GM18909 (cell line): ENCODE measurements around the gene KCNH6.

ENCODE experiments used
- ATAC-seq: cut with Tn5 transposase; IDR thresholded peaks from one replicate; pipeline ENCODE4 v1.9.1; 2021; ENCODE audit warnings: mild to moderate bottlenecking; ENCODE audit not compliant: unreplicated experiment, poor library complexity

The KCNH6 gene

DNA sequence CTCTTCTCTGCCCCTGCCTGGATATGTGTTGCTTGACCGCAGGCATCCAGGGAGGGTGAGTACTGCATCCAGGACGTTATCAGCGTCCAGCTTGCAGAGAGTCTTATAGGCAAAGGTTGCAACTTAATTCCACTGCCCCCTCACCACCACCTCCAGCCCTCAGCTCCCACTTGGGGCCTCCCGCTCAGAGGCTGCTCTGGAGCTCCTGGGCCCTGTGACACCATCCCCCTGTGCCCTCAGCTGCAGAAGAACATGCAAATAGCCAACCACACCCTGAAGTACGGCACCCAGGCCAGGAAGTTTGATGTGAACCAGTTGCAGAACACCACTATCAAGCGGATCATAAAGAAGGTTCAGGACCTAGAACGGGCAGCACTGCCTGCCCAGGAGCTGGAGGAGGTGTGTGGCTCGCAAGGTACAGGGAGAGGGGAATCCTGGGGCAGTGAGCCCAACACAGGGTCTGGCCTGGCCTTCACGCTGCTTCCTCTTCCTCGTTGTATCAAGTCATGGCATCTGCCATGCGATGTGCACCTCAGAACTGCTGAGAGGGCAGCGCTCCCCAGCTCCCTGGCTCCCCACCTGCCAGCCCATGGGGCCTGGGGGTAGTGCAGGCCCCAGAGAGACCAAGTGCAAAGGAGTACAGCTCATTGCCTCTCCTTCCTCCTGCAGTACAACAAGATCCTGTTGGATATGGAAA, 36.7 kb upstream of the KCNH6 start:
- no peak for ATAC-seq

DNA sequence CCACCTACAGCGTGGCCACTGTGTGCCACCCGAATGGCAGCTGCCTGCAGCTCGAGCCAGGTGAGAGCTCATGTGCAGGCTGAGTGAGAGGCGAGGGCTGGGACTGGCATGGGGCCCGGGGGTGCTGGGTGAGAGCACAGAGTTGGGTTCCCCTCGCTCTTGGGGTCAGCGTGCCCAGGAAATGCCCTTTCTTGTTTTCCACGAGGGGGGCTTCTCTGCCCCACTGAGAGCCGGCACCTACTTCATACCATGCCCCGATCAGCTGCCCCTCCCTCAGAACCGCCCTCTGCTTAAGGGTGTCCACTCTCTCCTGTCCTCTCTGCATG, 36.2 kb upstream of the KCNH6 start:
- no peak for ATAC-seq

DNA sequence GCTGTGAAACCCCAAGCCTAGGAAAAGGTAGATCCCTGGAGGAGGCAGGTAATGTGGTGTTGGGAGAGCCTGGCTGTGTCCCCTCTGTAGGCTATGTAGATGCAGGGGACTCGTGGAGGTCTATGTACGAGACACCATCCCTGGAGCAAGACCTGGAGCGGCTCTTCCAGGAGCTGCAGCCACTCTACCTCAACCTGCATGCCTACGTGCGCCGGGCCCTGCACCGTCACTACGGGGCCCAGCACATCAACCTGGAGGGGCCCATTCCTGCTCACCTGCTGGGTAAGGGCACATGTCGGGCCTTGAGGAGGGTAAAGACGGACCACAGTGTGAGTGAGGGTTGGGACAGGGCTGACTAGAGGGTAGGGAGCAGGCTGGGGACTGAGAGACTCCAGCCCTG, 34.3 kb upstream of the KCNH6 start:
- ATAC-seq = no peak

DNA sequence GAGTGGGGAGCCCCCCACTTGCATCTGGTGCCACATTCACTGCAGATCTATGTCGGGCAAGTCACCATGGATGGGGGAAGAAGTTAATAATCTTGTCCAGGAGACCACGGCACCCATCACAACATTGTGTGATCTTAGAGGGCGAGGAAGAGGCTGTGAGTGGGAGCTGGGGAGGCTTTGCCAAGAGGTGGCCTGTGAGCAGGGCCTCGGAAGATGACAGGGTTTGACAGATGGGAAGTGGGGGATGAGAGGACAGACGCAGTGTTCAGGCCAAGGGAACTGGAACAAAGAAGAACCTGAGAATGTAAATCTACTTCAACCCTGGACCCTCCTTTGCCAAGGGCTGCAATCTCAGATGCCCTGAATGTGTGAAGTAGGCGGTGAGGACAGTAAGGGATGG, 33.9 kb upstream of the KCNH6 start:
- no peak for ATAC-seq

DNA sequence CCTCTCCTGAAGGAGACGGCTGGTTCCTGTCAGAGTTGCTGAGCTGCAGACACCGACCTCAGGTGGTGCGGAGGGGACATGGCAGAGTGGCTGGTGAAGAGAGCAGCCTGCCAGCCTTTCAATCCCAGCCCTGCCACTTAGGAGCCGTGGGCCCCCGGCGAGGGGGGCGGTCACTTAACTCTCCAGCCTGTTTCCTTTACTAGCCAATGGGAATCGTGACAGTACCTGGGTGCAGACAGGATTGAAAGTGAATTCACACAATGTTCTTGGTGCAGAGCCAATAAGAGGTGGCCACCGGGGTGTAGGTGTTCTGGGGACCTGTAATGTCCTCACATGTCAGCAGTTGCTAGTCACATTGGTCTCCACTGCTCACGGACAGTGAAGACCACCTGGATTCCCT, 32.8 kb upstream of the KCNH6 start:
- ATAC-seq = no peak

DNA sequence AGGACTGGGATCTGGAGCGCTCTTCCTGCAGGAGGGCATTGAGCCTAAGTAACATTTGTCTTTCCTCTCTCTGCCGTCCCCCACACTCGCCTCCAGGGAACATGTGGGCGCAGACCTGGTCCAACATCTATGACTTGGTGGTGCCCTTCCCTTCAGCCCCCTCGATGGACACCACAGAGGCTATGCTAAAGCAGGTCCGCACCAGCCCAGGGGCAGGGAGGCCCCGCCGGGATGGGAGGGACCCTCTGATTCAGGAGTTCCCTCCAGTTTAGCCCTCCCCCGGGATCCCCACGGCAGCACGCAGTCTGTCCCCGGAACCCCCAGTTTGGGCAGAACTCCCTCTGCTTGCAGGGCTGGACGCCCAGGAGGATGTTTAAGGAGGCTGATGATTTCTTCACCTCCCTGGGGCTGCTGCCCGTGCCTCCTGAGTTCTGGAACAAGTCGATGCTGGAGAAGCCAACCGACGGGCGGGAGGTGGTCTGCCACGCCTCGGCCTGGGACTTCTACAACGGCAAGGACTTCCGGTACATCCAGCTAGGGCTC, 32.2 kb upstream of the KCNH6 start:
- no peak for ATAC-seq

DNA sequence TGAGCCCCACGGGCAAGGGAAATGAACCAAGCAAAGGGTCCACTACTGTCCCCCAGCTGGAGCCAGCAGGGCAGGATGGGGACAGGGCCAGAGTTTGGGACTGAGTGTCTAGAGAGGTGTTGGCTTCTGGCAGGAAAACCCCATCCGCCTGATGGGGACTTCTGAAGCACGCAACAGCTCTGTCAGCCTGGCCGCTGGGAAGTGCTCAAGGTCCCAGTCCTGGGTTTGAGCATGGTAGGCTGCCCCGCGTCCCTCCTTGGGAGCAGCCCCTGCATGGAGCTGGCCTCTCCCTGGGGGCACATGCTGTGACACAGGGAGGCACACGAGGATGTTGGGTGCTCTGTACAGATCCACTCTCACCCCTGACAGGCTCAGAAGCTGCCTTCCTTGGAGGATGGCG, 31.7 kb upstream of the KCNH6 start:
- ATAC-seq = no peak

DNA sequence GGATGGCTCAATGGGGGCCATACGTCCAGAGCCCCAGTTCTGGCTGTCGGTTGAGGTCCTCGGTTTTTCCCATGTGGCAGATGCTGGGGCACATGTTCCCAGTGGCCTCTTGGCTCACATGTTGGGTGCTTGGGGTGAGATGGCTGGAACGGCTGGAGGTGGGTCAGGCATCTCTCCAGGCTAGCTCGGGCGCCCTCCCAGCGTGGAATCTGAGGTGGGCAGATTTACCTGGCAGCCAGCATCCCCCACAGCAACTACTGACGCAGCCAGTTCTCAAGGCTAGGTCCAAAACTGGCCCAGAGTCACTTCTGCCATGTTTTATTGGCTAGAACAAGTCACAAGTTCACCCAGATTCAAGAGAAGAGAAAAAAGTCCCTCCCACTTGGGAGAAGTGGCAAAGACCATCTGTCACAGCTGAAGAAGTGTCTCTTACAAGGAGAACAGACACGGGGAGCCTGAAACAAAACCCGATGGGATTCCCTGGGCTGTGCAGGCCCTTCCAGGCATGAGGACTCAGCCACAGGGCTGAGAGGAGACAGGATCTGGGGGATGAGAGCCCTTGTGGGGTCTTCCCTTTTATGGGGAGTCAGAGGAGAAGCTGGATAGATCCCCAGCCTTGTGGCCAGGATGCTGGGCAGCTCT, 31.1 kb upstream of the KCNH6 start:
- no peak for ATAC-seq

DNA sequence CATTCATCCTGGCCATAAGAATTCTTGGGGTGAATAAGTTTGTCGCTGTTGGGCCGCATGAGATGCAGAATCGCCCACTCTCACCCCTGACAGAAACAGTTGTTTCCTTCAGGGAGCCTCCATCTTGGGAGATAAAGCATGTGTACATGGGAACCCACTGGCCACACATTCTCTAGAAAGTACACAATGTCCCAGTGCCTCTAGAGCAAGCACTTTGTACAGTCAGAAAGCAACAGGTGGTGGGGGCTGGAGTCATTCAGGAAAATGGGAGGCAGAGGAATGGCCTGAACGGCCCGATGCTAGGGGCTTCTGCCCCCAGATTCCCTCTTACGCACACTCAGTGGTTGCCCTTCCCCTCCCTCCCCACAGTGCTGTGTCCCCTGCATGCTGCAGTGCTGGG, 30.2 kb upstream of the KCNH6 start:
- ATAC-seq = no peak

DNA sequence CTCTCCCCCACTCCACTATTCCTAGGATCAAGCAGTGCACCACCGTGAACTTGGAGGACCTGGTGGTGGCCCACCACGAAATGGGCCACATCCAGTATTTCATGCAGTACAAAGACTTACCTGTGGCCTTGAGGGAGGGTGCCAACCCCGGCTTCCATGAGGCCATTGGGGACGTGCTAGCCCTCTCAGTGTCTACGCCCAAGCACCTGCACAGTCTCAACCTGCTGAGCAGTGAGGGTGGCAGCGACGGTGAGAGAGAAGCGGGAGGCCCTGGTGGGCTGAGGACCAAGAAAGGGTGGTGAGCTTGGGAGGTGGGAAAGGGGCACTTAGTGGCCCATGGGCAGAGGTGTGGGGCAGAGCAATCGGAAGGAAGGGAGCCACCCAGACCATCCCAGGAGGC, 29.7 kb upstream of the KCNH6 start:
- no peak for ATAC-seq

DNA sequence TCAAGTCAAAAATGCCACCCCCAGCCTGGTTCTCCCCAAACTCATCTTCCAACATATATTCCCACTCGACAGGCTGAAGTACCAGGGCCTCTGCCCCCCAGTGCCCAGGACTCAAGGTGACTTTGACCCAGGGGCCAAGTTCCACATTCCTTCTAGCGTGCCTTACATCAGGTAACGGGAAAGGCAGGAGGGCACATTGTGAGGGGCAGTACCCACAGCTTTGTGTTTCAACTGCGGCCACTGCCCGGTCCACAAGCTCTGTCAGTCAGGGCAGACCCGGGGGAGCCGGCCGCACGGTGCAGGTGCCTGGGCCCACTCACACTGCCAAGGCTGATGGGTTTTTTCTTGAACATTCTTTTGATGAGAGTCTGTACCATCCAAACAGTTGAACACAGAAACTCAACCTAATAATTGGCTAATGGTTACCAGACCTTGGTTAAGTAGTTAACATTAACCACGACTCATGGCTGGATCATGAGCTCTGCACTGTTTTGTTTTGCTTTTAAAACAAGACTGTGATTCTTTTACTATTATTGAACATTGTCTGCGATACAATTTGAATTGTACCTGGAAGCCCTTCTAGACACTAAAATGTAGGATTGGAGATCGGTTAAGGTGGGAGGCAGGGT, 28.7 kb upstream of the KCNH6 start:
- no peak for ATAC-seq

DNA sequence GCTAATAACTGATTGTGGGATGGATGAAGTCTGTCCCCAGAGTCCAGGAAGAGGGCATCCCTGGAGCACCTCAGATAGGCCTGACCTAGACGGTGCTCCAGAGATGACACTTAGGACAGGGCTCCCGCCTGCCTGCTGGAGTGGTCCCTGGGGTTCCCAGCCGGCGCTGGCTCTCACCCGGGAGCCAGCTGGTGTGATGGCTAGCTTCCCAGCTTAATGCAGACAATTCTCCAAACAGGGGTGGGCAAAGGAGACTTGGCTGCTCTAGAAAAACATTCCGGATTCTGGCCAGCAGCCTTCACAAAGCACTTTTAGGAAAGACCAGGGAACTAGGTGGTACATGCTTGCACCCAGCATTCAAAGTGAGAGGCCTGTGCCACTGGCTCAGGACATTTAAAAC, 27.7 kb upstream of the KCNH6 start:
- ATAC-seq = no peak

DNA sequence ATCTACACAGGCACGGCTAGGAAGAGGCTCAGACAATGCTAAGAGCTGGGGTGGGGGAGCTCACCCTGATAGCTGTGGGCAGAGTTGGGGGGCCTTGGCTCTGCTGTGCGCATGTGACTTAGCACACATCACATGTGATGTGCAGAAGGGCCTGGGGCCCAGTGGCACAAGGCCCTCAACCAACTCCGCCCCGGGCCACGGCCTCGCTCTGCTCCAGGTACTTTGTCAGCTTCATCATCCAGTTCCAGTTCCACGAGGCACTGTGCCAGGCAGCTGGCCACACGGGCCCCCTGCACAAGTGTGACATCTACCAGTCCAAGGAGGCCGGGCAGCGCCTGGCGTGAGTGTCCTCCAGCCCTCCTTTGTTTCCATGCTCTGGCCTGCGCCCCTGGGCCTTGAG, 27.0 kb upstream of the KCNH6 start:
- no peak for ATAC-seq

DNA sequence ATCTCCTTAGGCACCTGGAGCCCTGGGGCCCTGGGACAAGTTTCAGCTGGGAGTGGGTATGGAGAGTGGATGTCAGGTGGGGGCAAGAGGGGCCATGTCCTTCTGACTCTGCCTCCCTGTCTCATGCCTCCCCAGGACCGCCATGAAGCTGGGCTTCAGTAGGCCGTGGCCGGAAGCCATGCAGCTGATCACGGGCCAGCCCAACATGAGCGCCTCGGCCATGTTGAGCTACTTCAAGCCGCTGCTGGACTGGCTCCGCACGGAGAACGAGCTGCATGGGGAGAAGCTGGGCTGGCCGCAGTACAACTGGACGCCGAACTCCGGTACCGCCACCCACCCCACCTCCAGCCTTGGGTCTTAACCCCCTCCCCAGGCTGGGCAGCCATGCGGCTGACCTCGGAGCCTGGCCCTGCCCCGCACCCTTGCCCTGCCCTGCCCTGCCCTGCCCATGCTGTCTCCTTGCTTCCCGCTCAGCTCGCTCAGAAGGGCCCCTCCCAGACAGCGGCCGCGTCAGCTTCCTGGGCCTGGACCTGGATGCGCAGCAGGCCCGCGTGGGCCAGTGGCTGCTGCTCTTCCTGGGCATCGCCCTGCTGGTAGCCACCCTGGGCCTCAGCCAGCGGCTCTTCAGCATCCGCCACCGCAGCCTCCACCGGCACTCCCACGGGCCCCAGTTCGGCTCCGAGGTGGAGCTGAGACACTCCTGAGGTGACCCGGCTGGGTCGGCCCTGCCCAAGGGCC, 26.3 kb upstream of the KCNH6 start:
- no peak for ATAC-seq

DNA sequence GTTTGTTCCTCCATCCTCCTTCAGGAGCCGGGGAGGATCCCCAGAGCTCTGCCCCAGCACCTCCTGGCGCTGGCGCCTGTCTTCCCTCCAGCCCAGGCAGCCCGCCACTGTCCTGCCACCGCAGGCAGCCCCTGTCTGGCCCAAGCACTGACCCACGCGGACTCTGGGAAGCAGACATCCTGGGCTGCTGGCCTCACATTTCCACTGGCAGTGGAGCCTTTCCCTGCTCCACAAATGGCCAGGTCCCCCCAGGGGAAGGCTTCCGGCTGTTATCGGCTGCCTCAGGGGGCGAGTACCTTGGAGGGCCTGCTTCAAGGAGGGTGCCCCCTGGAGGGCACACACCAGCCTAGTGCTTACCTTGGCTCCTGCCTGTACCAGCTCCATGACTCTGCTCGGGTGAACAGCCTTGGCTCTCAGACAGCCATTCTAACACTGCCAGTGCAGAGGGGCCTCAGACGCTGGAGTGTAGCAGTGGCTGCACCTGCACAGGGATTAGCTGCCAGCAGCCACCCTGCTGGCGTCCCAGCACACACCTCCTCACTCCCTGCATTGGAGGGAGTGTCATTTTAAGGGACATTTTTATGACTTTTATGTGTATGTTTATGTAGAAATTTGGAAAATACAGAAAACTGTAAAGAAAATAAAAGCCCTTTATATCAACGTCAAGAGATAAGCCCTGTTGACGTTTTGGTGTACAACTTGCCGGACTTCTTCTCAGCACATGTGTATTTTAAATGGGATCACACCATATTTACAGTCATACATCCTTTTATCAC, 25.3 kb upstream of the KCNH6 start:
- ATAC-seq = no peak

DNA sequence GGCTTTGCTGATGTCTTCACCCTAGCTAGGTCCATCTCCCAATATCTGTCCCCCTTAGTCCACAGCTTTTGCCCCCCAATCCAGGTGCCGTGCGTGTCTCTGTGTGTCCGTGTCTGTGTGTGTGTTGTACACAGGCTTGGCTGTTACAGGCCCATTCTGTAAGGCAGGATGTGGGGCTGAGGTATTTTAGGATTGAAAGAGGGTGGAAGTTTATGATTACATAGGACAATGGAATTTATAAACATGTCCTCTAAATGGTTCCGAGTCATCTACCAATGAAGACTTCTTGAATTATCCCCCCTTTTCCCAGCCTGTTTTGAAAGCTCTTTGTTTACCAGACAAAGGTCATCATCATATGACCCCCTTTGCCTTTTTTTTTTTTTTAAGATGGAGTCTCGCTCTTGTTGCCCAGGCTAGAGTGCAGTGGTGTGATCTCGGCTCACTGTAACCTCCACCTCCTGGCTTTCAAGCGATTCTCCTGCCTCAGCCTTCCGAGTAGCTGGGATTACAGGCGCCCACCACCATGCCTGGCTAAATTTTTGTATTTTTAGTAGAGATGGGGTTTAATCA, 24.4 kb upstream of the KCNH6 start:
- ATAC-seq = no peak

DNA sequence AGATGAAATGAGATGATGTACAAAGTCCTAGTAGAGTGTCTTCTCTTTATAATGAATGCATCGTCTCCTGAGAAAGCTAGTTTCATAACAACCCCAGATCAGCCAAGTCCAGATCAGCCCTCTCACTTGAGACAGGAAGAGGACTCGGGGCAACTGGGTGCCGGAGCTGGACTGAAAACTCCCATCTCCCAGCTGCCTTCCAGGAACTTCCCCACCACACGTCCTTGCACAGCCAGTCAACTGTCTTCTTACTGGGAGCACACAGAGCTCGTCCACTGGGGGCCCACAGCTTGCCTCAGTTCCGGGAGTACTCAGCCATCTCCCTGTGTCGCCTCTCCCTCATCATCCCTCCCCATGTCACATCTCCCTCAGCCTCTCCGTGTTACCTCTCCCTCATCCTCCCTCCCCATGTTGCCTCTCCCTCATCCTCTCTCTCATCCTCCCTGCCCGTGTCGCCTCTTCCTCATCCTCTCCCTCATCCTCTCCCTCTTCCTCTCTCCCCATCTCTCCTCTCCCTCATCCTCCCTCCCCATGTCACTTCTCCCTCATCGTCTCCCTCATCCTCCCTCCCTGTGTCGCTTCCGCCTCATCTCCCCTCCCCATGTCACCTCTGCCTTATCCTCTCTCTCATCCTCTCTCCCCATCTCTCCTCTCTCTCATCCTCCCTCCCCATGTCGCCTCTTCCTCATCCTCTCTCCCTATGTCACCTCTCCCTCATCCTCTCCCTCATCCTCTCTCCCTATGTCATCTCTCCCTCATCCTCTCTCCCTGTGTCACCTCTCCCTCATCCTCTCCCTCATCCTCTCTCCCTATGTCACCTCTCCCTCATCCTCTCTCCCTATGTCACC, 22.4 kb upstream of the KCNH6 start:
- ATAC-seq = no peak

DNA sequence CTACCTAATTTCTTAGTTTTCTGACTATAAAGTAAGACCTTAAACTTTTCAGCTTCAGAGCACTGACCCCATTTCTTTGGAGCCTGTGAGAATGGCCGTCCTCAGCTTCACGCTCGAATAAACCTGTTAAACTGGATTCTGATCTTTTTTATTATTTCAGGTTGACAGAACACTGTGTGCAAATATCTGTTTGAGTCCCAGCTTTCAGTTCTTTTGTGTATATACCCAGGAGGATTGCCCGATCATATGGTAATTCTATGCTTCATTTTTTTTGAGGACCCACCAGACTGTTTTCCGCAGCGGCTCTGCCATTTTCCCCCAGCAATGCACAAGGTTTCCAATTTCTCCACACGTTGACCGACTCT, 19.8 kb upstream of the KCNH6 start:
- ATAC-seq = no peak

DNA sequence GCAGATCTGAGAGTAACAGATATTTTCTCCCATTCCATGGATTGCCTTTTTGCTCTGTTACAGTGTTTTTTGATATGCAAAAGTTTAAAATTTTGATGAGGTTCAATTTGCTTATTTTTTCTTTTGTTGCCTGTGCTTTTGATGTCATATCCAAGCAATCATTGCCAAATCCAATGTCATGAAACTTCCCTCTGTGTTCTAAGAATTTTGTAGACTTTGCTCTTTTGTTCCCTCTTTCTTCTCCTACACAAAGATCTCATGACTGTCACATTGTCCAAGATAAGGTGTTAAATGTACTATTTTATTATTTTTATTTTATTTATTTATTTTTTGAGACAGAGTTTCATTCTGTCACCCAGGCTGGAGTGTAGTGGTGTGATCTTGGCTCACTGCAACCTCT, 18.9 kb upstream of the KCNH6 start:
- ATAC-seq = no peak
